ENCODE measurements around the gene AGBL1.

AGBL1 gene

DNA sequence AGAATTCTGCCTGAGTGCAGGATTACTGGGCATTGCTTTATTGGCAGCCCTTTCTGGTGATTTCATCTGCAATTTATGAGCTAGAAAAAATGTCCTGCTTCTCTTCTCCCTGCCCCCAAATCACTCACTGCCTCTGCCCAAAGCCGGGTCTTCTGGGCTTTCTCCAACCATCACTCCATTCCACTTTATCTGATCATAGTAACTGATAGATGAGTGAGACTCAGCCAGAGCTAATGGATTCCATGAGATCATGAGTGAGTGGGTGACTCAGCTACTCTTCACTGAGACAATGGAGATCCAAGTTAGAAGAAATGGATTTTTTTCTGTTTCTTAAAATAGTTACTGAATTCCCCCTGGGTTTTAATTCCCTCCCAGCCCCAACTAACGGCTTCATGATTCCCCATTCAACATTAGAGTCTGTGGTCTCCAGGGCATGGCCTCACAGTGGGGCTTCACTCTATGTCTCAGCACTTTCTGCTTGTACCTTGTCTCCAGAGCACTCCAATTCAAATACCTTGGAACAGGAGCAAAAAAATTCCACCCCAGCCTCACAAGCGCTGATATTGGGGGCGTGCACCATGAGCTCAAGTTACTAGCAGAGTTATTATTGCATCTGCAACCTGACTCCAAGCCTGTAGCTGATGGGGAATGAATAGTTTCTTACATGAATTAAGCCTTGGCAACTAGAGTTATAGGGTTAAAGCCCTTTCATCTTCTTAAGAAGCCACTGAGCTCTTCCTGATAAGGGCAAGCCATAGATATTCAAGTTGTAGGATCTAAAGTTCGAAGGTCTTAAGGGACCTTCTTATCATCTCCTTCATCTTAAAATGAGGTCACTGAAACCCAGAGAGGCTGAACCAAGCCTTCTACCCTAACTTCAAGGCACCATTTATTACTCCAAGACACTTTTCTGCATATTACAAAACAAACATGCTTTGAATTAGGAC lies 85.9 kb downstream of the AGBL1 start:
- DNase-seq = peak; percentile 81

DNA sequence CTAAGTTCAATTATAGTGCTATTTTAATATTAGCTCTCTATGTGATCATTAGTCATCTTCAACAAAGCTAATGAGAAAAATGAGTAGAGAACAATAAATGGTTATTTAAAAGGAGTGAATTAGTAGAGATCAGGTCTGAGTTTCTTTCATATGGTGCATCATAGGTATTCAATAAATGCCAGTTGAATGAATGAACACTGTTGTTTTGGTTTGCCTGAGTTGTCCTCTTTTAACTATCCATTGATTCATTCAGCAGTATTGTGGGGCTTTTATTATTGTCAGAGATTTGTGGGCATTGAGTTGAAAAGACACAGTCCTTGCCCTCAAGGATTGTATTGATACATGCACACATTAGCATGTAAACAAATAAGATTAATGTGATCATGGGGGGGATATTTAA lies 88.2 kb downstream of the AGBL1 start:
- DNase-seq = no peak

DNA sequence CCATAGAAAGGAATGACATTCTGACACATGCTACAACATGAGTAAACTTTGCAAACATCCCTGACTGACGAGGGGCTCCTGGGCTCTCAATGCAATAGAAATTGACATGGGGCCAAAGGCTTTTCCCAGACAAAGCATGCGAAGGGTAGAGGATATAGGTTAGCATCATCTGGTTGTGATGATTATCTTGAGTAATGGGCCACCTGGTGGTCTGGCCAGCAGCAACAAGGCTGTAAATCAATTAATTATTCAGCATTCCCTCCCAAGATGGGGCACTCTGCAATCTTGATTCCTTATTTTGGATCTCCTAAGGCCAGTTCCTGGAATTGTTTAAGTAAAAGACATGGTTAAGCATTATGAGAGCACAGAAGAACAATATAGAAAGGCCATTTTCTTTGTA lies 99.2 kb downstream of the AGBL1 start:
- DNase-seq = peak; percentile 33

DNA sequence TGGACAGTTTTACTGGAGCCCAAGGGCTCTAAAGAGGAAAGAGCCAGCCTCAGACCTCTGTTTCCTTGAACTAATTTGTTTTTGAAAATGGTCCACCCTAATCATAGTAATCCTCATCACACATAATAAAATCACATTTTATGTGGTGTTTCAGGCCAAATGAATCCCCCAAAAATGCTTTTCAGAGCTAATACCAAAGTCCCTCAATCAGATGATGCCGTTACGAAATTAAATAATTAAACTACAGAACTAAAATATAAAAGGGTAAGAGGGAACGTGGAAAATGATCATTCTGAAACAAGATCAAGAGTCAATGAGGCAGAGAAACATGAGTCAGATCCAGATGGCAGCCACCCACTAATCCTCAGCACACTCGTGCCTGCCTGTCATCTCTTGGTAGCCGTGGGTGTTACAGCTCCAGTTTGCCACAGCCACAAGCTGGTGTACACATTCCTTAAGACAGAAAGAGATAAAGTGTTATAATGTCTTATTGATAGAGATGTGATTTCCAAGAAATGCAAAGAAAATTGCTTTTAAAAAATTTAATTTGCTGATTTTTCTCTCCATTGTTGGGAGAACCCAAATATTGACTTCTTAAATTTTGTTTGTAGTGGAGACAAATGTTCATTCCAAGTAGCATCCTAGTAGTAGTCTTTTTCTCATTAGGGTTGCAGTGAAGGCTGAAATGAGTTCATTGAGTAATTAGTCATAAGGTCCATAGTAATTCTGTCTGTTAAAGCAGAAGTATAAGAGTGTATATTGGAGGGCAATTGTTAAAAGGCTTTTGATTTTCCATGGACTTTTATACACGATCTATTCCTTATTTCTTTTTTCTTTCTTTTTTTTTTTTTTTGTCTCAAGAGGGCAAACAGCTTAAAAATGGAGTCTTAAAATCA lies 104.2 kb downstream of the AGBL1 start:
- peak; percentile 84 for DNase-seq

DNA sequence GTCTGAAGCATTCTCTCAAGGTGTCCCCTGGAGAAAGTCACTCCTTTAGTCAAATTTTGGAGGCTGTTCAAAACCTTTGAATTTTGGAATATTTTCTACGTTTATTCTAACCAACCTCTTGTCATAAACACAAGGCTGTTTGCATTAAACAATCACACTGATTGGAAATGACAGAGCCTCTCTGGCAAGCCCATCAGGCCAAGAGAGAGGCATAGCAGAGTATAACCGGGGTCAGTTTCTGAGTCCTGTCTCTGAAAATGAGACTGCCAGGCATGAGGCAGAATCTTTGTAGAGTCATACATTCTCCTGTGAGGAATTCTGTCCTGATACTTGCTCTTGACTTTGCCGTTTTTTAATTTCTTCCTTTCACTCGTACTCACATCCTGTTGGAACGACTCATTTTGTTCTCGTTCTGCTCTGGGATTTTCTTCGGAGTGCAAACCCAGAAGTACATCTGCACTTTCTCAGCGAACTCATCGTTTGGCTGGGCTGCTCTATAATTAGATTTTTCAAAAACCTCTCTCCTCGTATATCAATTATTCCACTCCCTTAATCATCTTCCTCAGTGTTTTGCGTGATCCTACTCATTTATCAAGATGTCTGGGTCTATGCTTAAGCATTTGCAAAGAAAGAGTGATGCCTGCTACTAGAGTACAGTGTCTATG lies 114.2 kb downstream of the AGBL1 start:
- DNase-seq = no peak

DNA sequence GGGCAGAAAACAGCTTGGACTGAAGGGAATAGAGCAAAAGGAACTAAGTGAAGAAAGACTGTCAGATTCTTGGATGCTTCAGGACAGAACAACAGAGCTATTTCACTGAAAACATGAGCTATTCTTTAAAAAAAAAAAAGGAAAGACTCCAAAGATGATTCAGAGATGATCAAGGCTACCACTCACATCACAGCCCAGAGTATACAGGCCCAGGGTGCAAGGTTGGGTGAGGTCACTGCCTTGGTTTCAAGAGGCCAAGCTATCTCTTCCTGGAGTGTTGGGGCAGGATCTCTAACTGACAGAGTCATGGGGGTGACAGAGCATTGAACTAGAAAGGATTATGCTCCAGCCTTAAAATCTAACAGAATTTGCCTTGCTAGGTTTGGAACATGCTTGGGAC lies 118.1 kb downstream of the AGBL1 start:
- DNase-seq = no peak

DNA sequence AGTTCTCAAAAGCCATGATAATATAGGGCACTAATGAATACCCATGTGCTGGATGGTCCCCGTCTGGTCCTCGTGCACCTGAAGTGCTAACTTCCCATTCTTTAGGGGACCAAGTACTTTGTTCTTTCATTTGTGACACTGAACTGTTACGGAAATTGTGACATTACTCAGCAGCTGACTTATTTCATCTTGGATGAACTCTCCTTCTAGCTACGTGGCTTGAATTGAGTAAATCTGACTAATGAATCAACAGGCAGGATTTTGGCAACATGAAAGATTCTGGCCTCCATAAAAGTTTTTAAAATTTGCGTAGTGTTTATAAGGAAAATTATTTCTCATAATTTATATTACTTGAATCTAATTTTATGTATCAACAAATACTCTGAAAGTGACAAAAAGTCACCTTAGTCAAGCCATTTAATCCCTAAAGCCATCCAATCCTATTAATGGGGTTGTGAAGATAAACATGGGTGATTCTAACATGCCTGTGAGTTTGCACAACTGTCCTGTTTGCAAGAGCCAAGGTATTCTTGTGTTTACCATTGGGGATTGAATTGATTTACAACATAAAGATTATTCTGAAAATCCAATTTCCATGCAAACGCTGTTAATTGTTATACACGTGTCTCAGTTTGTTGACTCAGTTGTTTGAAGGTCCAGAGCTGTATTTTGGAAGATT lies 119.9 kb downstream of the AGBL1 start:
- DNase-seq = no peak

DNA sequence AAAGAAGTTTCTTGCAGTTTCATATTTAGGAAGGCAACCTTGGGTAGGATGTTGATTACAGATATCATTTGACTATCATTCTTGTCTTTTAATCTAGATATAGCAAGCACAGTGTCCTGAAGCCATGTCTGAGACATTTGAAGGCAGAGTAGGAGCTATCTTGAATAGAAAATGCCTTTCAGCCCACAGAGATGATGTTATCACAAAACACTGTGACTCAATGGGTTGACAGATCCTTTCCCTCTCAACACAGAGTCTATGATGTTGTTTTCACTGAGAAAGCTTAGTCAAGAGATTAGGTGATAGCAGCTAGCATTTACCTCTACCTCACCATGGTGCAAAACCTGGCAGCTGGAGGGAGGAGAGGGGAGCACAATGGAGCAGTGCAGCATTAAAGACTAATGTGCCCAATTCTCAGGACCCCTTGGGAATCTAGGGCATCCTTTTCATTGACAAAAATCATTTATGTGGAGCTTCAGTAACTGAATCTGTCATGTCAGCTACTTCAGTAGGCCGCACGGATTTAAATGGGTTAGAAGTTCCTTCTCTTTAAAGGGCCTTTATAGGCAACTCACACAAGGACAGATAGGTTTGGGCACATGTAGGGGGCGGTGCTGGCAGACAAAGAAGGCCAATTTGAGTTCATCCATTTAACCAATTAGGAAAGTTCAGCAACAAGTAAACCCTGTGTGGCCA lies 121.8 kb downstream of the AGBL1 start:
- DNase-seq = no peak

DNA sequence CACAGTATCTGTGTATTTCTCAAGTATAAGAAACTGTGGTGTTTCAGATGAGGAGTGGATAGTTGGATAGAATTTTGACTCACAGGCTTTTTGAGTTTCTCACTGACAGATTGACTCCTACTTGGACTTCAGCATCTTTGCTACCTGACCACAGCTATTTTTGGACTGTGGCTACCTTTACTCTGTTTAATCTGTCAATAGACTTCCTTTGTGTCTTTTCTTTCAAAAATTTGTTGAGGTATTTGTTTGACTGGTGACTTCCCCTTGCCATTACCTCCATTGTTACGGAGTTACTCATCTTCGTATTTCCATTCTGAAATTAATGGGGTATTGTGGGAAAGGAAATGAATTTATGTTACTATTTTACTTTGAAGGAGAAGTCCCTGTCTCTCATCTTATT lies 123.8 kb downstream of the AGBL1 start:
- DNase-seq = no peak

DNA sequence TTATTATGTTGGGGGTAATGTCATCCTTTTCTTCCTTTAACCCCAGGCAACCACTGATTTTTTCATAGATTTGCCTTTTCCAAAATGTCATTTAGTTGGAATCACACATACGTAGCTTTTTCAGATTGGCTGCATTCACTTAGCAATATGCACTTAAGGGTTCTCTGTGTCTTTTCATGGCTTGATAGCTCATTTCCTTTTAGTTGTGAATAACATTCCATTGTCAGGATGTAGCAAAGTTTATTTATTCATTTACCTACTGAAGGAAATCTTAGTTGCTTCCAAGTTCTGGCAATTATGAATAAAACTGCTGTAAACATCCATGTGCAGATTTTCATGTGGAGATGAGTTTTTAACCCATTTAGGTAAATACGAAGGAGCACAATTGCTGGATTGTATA lies 125.4 kb downstream of the AGBL1 start:
- no peak for DNase-seq

DNA sequence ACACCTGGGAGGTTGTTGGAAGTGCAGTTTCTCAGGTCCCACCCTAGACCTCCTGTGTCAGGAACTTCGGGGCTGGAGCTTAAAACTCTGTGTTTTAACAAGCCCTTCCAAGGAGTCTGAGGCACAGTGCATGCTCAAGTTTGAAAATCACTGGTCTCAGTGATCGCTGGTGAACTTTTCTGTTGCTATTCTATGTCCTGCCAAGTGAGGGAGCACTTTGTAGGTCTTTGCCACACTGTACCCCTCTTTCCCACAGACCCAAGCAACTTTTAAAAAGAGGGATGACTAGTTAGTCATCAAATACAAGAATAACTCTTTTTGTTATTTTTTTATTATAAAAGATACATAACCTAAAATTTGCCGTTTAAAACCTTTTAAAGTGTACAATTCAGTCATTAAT lies 133.7 kb downstream of the AGBL1 start:
- DNase-seq = no peak

DNA sequence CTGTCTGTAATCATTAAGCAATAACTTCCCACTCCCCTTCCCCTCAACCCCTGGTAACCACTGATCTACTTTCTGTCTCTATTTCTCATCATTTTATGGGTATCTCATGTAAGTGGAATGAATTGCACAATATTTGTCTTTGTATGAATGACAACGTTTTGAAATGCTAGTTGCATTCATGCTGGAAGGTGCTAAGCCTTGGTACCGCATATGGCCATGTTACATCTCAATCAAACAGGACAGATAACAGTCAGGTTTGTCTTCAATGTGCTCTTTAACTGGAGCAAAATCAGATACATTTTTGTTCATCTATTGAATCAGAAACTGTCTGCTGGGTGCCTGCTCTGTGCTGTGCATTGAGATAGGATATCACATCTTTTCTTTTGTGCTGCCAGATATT lies 134.2 kb downstream of the AGBL1 start:
- no peak for DNase-seq

DNA sequence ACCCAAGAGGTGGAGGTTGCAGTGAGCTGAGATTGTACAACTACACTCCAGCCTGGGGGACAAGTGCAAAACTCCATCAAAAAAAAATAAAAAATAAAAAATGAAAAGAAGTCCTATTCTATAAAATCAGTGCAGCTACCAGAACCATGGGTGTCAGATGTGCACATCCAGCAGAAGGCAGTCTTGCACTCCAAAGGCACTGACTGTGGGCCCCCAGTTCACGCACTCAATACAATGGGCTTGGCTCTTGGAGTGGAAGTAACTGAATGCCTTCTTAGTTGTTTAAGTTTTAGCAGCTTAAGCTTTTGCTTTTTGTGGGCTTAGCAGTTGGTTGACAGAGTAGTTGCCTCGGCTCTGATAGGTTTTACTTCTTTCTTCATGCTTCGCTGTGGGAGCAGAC lies 141.4 kb downstream of the AGBL1 start:
- no peak for DNase-seq

DNA sequence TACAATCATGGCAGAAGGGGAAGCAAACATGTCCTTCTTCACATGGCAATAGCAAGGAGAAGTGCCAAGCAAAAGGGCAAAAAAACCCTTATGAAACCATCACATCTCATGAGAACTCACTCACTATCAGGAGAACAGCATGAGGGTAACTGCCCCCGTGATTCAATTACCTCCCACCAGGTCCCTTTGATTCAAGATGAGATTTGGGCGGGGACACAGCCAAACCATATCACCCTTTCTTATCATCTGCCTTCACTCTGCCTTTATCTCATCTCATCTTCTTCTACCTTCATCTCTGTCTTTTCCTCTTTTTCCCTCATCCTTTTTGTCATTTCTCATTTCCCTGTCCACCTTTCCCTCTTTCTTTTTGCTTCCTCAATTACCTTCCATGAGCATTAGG lies 149.6 kb downstream of the AGBL1 start:
- no peak for DNase-seq

DNA sequence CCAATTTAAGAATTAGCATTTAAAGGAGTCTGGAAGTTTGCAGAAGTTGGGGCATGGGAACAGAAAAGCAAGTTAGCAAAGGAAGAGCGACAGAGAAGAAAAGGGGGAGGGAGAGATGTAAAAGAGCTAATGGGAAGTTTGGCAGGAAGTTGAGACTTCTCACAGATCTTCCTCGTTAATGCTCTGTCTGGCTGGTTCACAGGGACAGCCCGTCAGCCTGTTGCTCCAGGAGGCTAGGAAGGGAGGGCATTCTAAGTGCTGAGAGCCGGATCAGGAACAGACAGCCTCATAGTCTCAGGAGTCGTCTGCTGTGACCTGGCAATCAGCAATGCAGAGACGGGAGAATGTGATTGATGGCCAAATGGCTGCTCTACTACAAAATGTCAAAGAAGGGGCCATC lies 150.3 kb downstream of the AGBL1 start:
- DNase-seq = no peak

DNA sequence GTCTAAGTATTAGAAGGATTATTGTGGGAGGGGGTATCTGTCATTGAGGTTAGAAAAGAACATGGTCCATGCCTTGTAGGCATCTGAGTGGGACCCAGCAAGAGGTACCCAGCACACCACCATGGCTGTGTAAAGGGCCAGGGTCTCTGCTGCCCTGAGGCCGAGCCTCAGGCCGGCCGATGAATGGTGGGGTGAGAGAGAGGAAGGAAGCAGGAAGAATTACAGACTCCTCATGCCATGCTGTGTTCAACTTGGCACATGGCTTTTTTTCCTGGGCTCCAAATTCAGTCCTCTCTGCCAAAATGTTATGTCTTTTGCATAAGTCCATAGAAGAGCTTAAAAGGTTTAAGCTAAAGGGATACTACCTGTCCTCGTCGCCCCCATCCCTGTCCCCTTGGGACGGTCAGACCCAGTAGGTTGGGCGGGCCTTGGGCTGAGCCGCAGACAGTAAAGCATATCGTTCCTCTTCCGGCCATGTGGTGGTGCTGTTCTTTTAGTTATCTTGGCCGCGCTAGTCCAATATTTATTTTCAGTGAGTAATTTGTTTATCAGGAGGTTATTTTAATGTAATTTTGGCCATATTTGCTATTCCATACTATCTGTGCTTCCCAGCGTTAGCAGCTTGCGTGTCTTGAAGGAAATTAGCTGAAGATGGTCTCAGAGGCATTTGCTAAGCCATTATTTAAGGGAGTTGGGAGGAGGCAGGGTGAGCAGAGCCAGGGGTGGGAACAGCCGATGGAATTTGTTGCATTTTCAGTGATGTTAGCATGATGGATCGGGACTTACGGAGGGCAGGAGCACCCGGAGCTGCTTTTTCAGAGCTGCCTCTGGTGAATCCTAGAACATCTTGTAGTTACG lies 152.4 kb downstream of the AGBL1 start:
- DNase-seq = no peak

DNA sequence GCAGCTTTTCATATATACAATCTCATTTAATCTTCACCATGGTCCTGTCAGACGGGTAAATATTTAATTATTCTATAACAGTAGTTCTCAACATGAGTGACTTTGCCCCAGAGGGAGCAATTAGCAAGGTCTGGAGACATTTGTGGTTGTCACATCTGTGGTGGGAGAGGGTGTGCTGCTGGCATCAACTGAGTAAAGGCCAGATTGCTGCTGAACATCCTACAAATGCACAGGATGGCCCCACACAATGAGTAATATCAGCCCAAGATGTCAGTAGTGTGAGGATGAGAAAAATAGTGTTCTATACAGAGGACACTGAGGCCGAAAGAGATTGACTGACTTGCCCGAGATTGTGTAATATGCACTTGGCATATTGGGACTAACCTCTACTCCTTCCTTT lies 156.0 kb downstream of the AGBL1 start:
- peak; percentile 64 for DNase-seq

DNA sequence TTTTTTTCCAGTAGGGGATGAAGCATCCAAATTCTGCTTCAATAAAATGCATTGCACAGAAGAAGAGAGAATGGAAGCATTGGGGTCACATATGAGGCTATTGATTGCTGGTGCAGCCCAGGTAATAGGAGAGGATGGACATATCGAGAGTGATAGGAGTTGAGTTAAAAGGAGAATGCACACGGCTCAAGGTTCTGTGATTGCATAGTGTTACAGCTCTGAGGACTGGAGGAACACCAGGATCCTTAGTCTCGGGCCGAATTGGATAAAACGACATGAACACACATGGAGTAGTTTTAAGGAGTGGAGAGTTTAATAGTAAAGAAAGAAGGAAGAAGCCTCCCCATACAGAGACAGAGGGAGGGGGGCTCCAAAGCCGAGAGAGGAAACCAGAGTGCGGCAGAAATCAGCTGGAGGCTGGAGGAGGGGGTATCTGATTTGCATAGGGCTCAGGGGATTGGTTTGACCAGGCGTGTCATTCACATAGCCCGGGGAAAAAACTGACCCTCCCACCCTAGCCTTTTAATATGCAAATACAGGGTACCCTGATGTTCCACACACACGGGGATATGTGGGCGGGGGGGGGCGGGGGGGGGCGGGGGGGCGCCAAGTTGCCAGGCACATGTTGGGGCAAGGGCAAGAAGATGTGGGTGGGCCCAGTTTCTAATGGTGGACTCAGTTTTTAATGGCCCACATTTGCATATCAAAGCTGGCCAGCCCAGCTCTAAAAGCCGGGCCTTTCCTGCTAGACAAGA lies 156.9 kb downstream of the AGBL1 start:
- no peak for DNase-seq

DNA sequence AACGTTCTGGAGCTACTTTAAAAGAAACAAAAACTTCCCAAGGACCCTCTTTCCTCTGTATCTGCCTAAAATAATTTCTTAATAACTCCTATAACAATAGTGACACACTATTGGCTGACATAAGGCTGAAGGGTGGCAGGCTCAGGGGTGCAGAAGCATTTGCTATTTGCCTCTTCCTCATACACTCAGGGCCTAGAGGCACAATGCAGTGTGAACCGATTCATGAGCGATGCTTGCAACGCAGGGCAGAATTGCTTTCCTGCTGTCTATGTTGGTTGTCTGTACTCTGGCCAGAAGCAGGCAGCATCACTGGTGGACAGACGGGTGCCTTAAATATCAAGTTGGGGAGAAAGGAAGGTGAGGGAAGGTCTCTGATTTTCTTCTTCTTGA lies 157.4 kb downstream of the AGBL1 start:
- DNase-seq = no peak

DNA sequence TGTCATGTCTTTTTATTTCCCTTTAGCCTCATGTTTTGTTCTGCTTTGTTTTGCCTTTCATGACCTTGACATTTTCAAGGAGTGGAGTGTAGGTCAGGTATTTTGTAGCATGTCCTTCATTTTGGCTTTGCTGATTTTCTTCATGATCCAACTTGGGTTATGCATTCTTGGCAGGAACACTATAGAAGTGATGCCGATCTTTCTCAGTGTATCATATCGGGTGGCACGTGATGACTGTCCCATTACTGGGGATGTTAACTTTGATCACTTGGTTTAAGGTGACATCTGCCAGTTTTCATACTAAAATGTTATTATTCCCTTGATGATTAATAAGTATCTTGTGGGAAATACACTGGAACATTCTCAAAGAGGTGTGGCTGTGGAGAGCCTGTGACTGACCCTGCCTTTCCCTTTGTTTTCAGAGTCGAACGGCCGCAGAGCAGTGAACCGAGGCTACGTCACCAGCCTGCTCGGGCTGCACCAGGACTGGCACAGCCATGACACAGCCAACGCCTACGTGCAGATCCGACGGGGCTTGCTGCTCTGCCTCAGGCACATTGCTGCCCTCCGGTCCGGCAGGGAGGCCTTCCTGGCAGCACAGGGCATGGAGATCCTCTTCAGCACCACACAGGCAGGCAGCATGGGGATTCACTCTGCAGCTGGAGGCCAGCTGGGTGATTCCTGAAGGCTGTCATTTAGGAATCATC lies 167.7 kb downstream of the AGBL1 start:
- DNase-seq = no peak
